ENCODE results near the gene ANTKMT.

GRCh38 chr16:720990-721764 lies at the start of gene ANTKMT:
- TF ChIP-seq EZH2 (IDR thresholded peaks at IDR 0.05) (no peak), POLR2AphosphoS5 (IDR thresholded peaks at IDR 0.05; ENCODE audit: borderline replicate concordance, low read depth, low read length) (no peak; the same call in 1 of the 2 replicates)
